Measurements from ENCODE around the gene KPNA6.
"Not testable (repeated sequence)": the region's sequence is repeated elsewhere in the genome, so short reads cannot be mapped to it uniquely, and the experiment has no call there.

Gene KPNA6

GRCh38 chr1:32137111-32137510 lies 29.3 kb downstream of the KPNA6 start:
- Histone ChIP-seq H3K4me2 (ENCODE audit: low read length) (no peak overlapping the region), H3K27ac (no peak overlapping the region), H2AFZ (no peak overlapping the region), H3K36me3 (ENCODE audit: control insufficient read depth, insufficient read depth, low read length) (no peaks in the 10 kb centered on the region), H3K9me3 (ENCODE audit: control insufficient read depth, low read length) (no peaks in the 10 kb centered on the region), H3K4me1 (no peaks in the 10 kb centered on the region), H3K27me3 (ENCODE audit: control insufficient read depth, insufficient read depth, low read length) (no peaks in the 10 kb centered on the region), H3K4me3 (ENCODE audit: low read depth, low read length) (no peak overlapping the region), H3K9ac (no peak overlapping the region), H3K79me2 (peaks cover 30% of the 10 kb centered on the region)
- no peak for TF ChIP-seq CTCF (IDR thresholded peaks at IDR 0.05)

GRCh38 chr1:32138965-32139364 lies 31.1 kb downstream of the KPNA6 start:
- Histone ChIP-seq H3K79me2 (peaks cover 24% of the 10 kb centered on the region), H3K4me2 (ENCODE audit: low read length) (no peak overlapping the region), H3K36me3 (ENCODE audit: control insufficient read depth, insufficient read depth, low read length) (no peaks in the 10 kb centered on the region), H3K27ac (no peak overlapping the region), H3K4me3 (ENCODE audit: low read depth, low read length) (no peak overlapping the region), H3K4me1 (no peaks in the 10 kb centered on the region), H2AFZ (no peak overlapping the region), H3K9ac (no peak overlapping the region), H3K9me3 (ENCODE audit: control insufficient read depth, low read length) (no peaks in the 10 kb centered on the region), H3K27me3 (ENCODE audit: control insufficient read depth, insufficient read depth, low read length) (no peaks in the 10 kb centered on the region)
- no peak for TF ChIP-seq CTCF (IDR thresholded peaks at IDR 0.05)

GRCh38 chr1:32142446-32143301 lies 34.8 kb downstream of the KPNA6 start:
- TF ChIP-seq CTCF (IDR thresholded peaks at IDR 0.05), result no peak
- H3K9ac ChIP-seq, result no peak overlapping the region
- no peak overlapping the region for H3K4me3 ChIP-seq (ENCODE audit: low read depth, low read length)
- H3K9me3 ChIP-seq (ENCODE audit: control insufficient read depth, low read length), result no peaks in the 10 kb centered on the region
- H3K4me2 ChIP-seq (ENCODE audit: low read length), result no peak overlapping the region
- peak overlapping the region; percentile 46 for H3K27ac ChIP-seq
- no peaks in the 10 kb centered on the region for H3K4me1 ChIP-seq
- no peaks in the 10 kb centered on the region for H3K27me3 ChIP-seq (ENCODE audit: control insufficient read depth, insufficient read depth, low read length)
- H2AFZ ChIP-seq, result no peak overlapping the region
- H3K79me2 ChIP-seq, result peaks cover 17% of the 10 kb centered on the region
- no peaks in the 10 kb centered on the region for H3K36me3 ChIP-seq (ENCODE audit: control insufficient read depth, insufficient read depth, low read length)

- H3K27ac ChIP-seq; H3K9me3 ChIP-seq (ENCODE audit: control insufficient read depth, low read length); H3K4me2 ChIP-seq (ENCODE audit: low read length); H3K4me3 ChIP-seq (ENCODE audit: low read depth, low read length); H2AFZ ChIP-seq; H3K9ac ChIP-seq; H3K27me3 ChIP-seq (ENCODE audit: control insufficient read depth, insufficient read depth, low read length); H3K36me3 ChIP-seq (ENCODE audit: control insufficient read depth, insufficient read depth, low read length); H3K4me1 ChIP-seq: not testable (repeated sequence)
- peaks cover 22% of the 10 kb centered on the region for H3K79me2 ChIP-seq
Observed at GRCh38 chr1:32143302-32143695, 35.4 kb downstream of the KPNA6 start.

GRCh38 chr1:32144033-32144432 lies 36.2 kb downstream of the KPNA6 start:
- H3K4me3 ChIP-seq (ENCODE audit: low read depth, low read length), result no peak overlapping the region
- no peaks in the 10 kb centered on the region for H3K9me3 ChIP-seq (ENCODE audit: control insufficient read depth, low read length)
- no peaks in the 10 kb centered on the region for H3K4me1 ChIP-seq
- TF ChIP-seq CTCF (IDR thresholded peaks at IDR 0.05), result no peak
- no peaks in the 10 kb centered on the region for H3K27me3 ChIP-seq (ENCODE audit: control insufficient read depth, insufficient read depth, low read length)
- no peak overlapping the region for H2AFZ ChIP-seq
- H3K36me3 ChIP-seq (ENCODE audit: control insufficient read depth, insufficient read depth, low read length), result no peaks in the 10 kb centered on the region
- H3K27ac ChIP-seq, result no peak overlapping the region
- H3K79me2 ChIP-seq, result peaks cover 27% of the 10 kb centered on the region
- no peak overlapping the region for H3K9ac ChIP-seq
- H3K4me2 ChIP-seq (ENCODE audit: low read length), result no peak overlapping the region

GRCh38 chr1:32147799-32148198 lies 39.9 kb downstream of the KPNA6 start:
- H3K79me2 ChIP-seq, result peaks cover 39% of the 10 kb centered on the region
- H3K36me3 ChIP-seq (ENCODE audit: control insufficient read depth, insufficient read depth, low read length); H3K4me3 ChIP-seq (ENCODE audit: low read depth, low read length); H3K27ac ChIP-seq; H3K27me3 ChIP-seq (ENCODE audit: control insufficient read depth, insufficient read depth, low read length); H2AFZ ChIP-seq; H3K4me1 ChIP-seq; H3K4me2 ChIP-seq (ENCODE audit: low read length); H3K9ac ChIP-seq; H3K9me3 ChIP-seq (ENCODE audit: control insufficient read depth, low read length): not testable (repeated sequence)

Measured in parathyroid adenoma (tissue), 2 donors.